SU-DHL-6 (cell line): Measurements from ENCODE around the gene CIRBP.
A peak's percentile ranks its signal among the peaks of the same experiment; 100 is the strongest.

Experiments
- H2AFZ ChIP-seq: fragments of 200-600 bp; sonication (generic); 2 replicates; pipeline ENCODE4 v1.6.1; 2014; ENCODE audit warnings: low read depth, mild to moderate bottlenecking, moderate library complexity, mixed read lengths, antibody characterized with exemption, low read length; ENCODE audit not compliant: severe bottlenecking
- H3F3A ChIP-seq: fragments of 200-600 bp; shearing (Covaris generic); 2 replicates; pipeline ENCODE4 v1.6.0; 2016; ENCODE audit warnings: antibody characterized with exemption, mild to moderate bottlenecking; ENCODE audit not compliant: insufficient read depth
- H3K27ac ChIP-seq: fragments of 200-600 bp; sonication (generic); 2 replicates; pipeline ENCODE4 v1.5.1; 2016; ENCODE audit warnings: low read depth, mild to moderate bottlenecking, low read length, moderate library complexity, mixed read lengths
- H3K27me3 ChIP-seq: fragments of 200-600 bp; sonication (generic), shearing (Covaris generic); 2 replicates; pipeline ENCODE4 v1.6.0; 2014; ENCODE audit warnings: mild to moderate bottlenecking, low read length
- H3K36me3 ChIP-seq: fragments of 200-600 bp; sonication (generic); 2 replicates; pipeline ENCODE4 v1.6.1; 2014; ENCODE audit warnings: mild to moderate bottlenecking, low read length, mixed read lengths
- H3K4me2 ChIP-seq: fragments of 300-600, 200-600 bp; shearing (Covaris generic), sonication (generic); 2 replicates; pipeline ENCODE4 v1.6.0; 2014; ENCODE audit warnings: low read length, low read depth, mild to moderate bottlenecking; ENCODE audit not compliant: poor library complexity, severe bottlenecking
- H3K4me3 ChIP-seq: fragments of 200-600 bp; sonication (generic); 2 replicates; pipeline ENCODE4 v1.5.1; 2014; ENCODE audit warnings: antibody characterized with exemption, low read length, mild to moderate bottlenecking, mixed read lengths; ENCODE audit not compliant: insufficient read depth, poor library complexity, severe bottlenecking
- H3K79me2 ChIP-seq: fragments of 200-600 bp; sonication (generic); 2 replicates; pipeline ENCODE4 v1.6.1; 2014; ENCODE audit warnings: mild to moderate bottlenecking, low read length, moderate library complexity; ENCODE audit not compliant: insufficient read depth
- H3K9ac ChIP-seq: fragments of 200-600 bp; sonication (generic); 2 replicates; pipeline ENCODE4 v1.7.0; 2014; ENCODE audit warnings: mild to moderate bottlenecking, low read length
- H3K9me2 ChIP-seq: fragments of 200-600 bp; sonication (generic); replicated peaks from 2 replicates; pipeline ENCODE4 v1.6.1; 2014; ENCODE audit warnings: low read length; ENCODE audit not compliant: insufficient read depth
- H3K9me3 ChIP-seq: fragments of 200-600 bp; sonication (generic); 2 replicates; pipeline ENCODE4 v1.6.1; 2014; ENCODE audit warnings: low read length, mixed read lengths; ENCODE audit not compliant: insufficient read depth
- H4K20me1 ChIP-seq: fragments of 200-600 bp; sonication (generic); 2 replicates; pipeline ENCODE4 v1.6.1; 2014; ENCODE audit warnings: low read depth, mild to moderate bottlenecking, antibody characterized with exemption, low read length, moderate library complexity, mixed read lengths
- EZH2phosphoT487 ChIP-seq: fragments of 200-600 bp; sonication (generic), shearing (Covaris generic); conservative IDR thresholded peaks from 2 replicates; pipeline ENCODE4 v1.6.1; 2018; ENCODE audit warnings: mild to moderate bottlenecking, antibody characterized with exemption, low read length, moderate library complexity, mixed read lengths
- TF ChIP-seq, protein P1 (sequence below): fragments of 200-600 bp; sonication (generic); IDR thresholded peaks from one replicate; pipeline ENCODE4 v1.5.1; 2017; ENCODE audit warnings: antibody characterized with exemption, mild to moderate bottlenecking, low read length, moderate library complexity; ENCODE audit not compliant: insufficient read depth, poor library complexity, severe bottlenecking

Gene CIRBP

GRCh38 chr19:1272423-1273262 is 3.5 kb downstream of the CIRBP start:
- TF ChIP-seq, protein P1, sequence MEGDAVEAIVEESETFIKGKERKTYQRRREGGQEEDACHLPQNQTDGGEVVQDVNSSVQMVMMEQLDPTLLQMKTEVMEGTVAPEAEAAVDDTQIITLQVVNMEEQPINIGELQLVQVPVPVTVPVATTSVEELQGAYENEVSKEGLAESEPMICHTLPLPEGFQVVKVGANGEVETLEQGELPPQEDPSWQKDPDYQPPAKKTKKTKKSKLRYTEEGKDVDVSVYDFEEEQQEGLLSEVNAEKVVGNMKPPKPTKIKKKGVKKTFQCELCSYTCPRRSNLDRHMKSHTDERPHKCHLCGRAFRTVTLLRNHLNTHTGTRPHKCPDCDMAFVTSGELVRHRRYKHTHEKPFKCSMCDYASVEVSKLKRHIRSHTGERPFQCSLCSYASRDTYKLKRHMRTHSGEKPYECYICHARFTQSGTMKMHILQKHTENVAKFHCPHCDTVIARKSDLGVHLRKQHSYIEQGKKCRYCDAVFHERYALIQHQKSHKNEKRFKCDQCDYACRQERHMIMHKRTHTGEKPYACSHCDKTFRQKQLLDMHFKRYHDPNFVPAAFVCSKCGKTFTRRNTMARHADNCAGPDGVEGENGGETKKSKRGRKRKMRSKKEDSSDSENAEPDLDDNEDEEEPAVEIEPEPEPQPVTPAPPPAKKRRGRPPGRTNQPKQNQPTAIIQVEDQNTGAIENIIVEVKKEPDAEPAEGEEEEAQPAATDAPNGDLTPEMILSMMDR, result no peak
- no peak for TF ChIP-seq EZH2phosphoT487
- Histone ChIP-seq H3K27me3 (no peaks in the 10 kb centered on the region), H3K9me3 (no peaks in the 10 kb centered on the region), H3F3A (peaks cover 57% of the 10 kb centered on the region), H3K9ac (no peak overlapping the region), H3K27ac (no peak overlapping the region), H4K20me1 (no peaks in the 10 kb centered on the region; the same call in 1 of the 2 replicates), H3K36me3 (peaks cover 6% of the 10 kb centered on the region), H3K4me3 (no peak overlapping the region), H2AFZ (no peak overlapping the region), H3K9me2 (no peaks in the 10 kb centered on the region), H3K79me2 (peaks cover 35% of the 10 kb centered on the region), H3K4me2 (no peak overlapping the region)

DNA sequence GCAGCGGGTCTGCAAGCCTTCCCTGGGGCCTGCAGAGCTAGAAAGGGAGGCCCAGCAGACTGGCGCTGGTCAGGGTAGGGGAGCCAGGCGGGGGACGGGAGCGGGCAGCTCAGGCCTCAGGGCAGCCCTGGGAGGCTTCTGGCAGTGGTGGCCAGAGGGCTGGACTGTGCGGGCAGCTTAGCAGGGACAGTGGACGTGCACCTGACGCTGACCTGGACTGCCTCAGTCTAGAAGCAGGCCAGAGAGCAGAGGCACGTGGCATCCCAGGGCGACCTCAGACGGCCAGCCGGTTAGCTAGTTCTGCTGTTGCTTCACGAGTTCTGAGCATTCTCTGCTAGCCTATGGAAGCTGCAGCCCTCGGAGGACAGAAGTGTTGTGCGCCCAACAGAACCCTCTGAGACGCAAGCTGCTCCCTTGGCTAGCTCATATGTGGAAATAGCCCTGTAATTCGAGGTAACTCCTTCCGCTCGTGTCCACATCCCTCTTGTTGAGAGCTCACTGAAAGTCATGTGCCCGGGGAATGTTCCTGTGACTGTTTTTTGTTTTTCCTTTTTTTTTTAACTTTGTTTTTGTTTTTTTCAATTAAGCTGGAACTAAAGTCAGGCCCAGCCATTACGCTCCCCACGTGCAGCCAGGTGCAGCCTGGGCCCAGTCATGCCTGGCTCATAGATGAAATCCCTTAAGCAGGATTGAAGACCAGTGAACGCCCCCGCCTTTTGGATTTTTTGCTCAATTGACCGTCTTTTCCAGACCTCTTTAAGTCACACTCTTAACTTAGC is 4.3 kb downstream of the CIRBP start:
- H3K9me2 ChIP-seq, result no peaks in the 10 kb centered on the region
- no peak overlapping the region for H3K27ac ChIP-seq
- H3K9ac ChIP-seq, result no peak overlapping the region
- peaks cover 57% of the 10 kb centered on the region for H3F3A ChIP-seq
- H3K36me3 ChIP-seq, result peaks cover 6% of the 10 kb centered on the region
- TF ChIP-seq EZH2phosphoT487, result no peak
- TF ChIP-seq, protein P1, result no peak
- no peaks in the 10 kb centered on the region; the same call in 1 of the 2 replicates for H4K20me1 ChIP-seq
- H3K4me2 ChIP-seq, result no peak overlapping the region
- no peak overlapping the region for H3K4me3 ChIP-seq
- H3K27me3 ChIP-seq, result no peaks in the 10 kb centered on the region
- H2AFZ ChIP-seq, result no peak overlapping the region
- no peaks in the 10 kb centered on the region for H3K9me3 ChIP-seq
- H3K79me2 ChIP-seq, result peaks cover 35% of the 10 kb centered on the region

DNA sequence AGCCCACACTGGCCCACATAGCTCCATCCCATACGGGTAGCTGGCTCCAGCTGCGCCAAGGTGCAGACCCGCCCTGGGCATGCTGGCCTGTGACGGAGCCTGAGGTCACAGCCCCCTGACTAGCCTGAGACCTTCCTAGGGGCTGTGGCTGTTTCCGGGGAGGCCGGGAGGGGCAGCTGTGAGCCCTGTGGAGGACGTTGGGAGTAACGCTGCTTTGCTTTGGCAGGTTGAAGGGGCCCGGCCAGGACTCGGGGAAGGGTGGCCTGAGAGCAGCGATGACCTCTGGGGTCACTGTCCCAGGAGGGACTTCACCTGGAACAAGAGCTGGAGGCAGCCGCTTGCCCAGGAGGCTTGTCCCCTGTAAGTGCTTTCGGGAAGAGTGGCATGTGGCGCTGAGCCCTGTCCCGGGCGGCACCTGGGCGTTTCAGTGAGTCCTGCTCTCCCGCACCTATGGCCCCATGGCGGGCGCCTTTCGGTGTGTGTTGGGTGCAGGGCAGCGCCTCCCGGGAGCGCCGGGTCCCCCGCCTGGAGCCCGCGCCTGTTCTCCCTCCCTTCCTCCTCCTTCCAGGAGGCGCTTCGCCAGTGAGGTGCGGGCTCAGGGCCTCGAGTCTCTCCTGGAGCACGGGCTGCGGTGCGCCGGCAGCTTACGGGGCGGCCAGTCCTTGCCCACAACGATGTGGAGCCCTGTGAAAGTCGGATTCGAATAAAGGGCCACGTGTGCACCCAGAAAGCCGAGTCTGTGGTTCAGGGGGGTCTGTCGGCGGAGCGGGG is 5.1 kb downstream of the CIRBP start:
- Histone ChIP-seq H4K20me1 (no peaks in the 10 kb centered on the region; the same call in 1 of the 2 replicates), H3K27ac (no peak overlapping the region), H3K9ac (peak overlapping the region; percentile 96; the same call in 1 of the 2 replicates), H2AFZ (no peak overlapping the region), H3K4me3 (peak overlapping the region; percentile 47), H3K9me2 (no peaks in the 10 kb centered on the region), H3K27me3 (no peaks in the 10 kb centered on the region), H3K36me3 (peaks cover 6% of the 10 kb centered on the region), H3K4me2 (peak overlapping the region; percentile 49), H3F3A (peaks cover 57% of the 10 kb centered on the region), H3K9me3 (no peaks in the 10 kb centered on the region), H3K79me2 (peaks cover 35% of the 10 kb centered on the region)
- TF ChIP-seq, protein P1, result no peak
- TF ChIP-seq EZH2phosphoT487, result no peak
